HS-5 (cell line): Measurements from ENCODE around the gene NCAPD2.
"Not testable (repeated sequence)": the region's sequence is repeated elsewhere in the genome, so short reads cannot be mapped to it uniquely, and the experiment has no call there.

Source experiments
- DNase-seq: peaks from one replicate; pipeline ENCODE4 v3.0.0-alpha.2; 2012; ENCODE audit warnings: low read depth

The NCAPD2 gene

GRCh38 chr12:6465467-6466183, 28.3 kb upstream of the NCAPD2 start:
- no peak for DNase-seq

- DNase-seq = no peak
Measured at GRCh38 chr12:6466184-6466573, 27.7 kb upstream of the NCAPD2 start.

GRCh38 chr12:6466751-6467150, 27.2 kb upstream of the NCAPD2 start:
- DNase-seq = not testable (repeated sequence)

GRCh38 chr12:6467571-6468282, 26.2 kb upstream of the NCAPD2 start:
- not testable (repeated sequence) for DNase-seq

GRCh38 chr12:6468283-6468575, 25.7 kb upstream of the NCAPD2 start:
- no peak for DNase-seq

GRCh38 chr12:6469092-6469491, 24.8 kb upstream of the NCAPD2 start:
- DNase-seq = no peak

- DNase-seq = no peak
Measured at GRCh38 chr12:6469609-6470374, 24.1 kb upstream of the NCAPD2 start.

- DNase-seq = peak; percentile 94
Measured at GRCh38 chr12:6470375-6471163, 23.3 kb upstream of the NCAPD2 start, which contains the start of gene VAMP1. TSS of gene VAMP1 (minus strand) at chr12:6470677. CDS start at chr12:6470531, 146 bp downstream.

GRCh38 chr12:6471989-6472360, 21.9 kb upstream of the NCAPD2 start:
- DNase-seq = no peak

- DNase-seq = no peak
Measured at GRCh38 chr12:6472491-6472890, 21.4 kb upstream of the NCAPD2 start.

GRCh38 chr12:6475233-6475975, 18.5 kb upstream of the NCAPD2 start:
- DNase-seq = not testable (repeated sequence)

- DNase-seq = no peak
Measured at GRCh38 chr12:6476489-6476888, 17.4 kb upstream of the NCAPD2 start.

- DNase-seq = not testable (repeated sequence)
Measured at GRCh38 chr12:6477601-6478377, 16.1 kb upstream of the NCAPD2 start.

GRCh38 chr12:6478416-6478815, 15.5 kb upstream of the NCAPD2 start:
- DNase-seq = no peak

- no peak for DNase-seq
Measured at GRCh38 chr12:6488240-6488639, 5.7 kb upstream of the NCAPD2 start.

GRCh38 chr12:6489449-6489848, 4.5 kb upstream of the NCAPD2 start:
- DNase-seq = no peak

GRCh38 chr12:6490673-6491072, 3.2 kb upstream of the NCAPD2 start:
- DNase-seq = not testable (repeated sequence)

- peak; percentile 76 for DNase-seq
Measured at GRCh38 chr12:6492838-6493496, 935 bp upstream of the NCAPD2 start, which contains the start of gene MRPL51. TSS of gene MRPL51 (minus strand) at chr12:6493262. CDS start at chr12:6493136, 126 bp downstream.

- no peak for DNase-seq
Measured at GRCh38 chr12:6494258-6494743, 399 bp downstream of the NCAPD2 start.

- no peak for DNase-seq
Measured at GRCh38 chr12:6494968-6495367, 1.1 kb downstream of the NCAPD2 start.
